Neural progenitor cell (in vitro differentiated cells): ENCODE results near the gene HOXC5. TPM values are rescaled to one million over a fixed set of nuclear protein-coding genes. Genes with fewer than 3 reads are reported as not detected.
A peak's percentile ranks its signal among the peaks of the same experiment; 100 is the strongest.

ENCODE experiments used
- DNase-seq: peaks from one replicate; pipeline ENCODE4 v3.0.0-alpha.2; 2016; ENCODE audit warnings: low spot score
- H2AFZ ChIP-seq: fragments of 200-600 bp; sonication (generic); replicated peaks from 2 replicates; pipeline ENCODE4 v1.6.1; 2016; ENCODE audit warnings: antibody characterized with exemption
- H3F3A ChIP-seq: fragments of 200-600 bp; sonication (generic); 2 replicates; pipeline ENCODE4 v1.6.1; 2016; ENCODE audit warnings: antibody characterized with exemption, low read depth
- H3K27ac ChIP-seq: fragments of 200-600 bp; sonication (generic); 2 replicates; pipeline ENCODE4 v1.5.1; 2016; ENCODE audit warnings: mild to moderate bottlenecking
- H3K27me3 ChIP-seq: fragments of 200-600 bp; sonication (generic); 2 replicates; pipeline ENCODE4 v1.6.1; 2016; ENCODE audit warnings: mild to moderate bottlenecking, moderate library complexity
- H3K36me3 ChIP-seq: fragments of 200-600 bp; sonication (generic); 2 replicates; pipeline ENCODE4 v1.5.1; 2016
- H3K4me1 ChIP-seq: fragments of 200-600 bp; sonication (generic); 2 replicates; pipeline ENCODE4 v1.6.1; 2016; ENCODE audit warnings: mixed run types
- H3K4me2 ChIP-seq: fragments of 200-600 bp; sonication (generic); 2 replicates; pipeline ENCODE4 v1.6.1; 2016
- H3K4me3 ChIP-seq: fragments of 200-600 bp; sonication (generic); 2 replicates; pipeline ENCODE4 v1.5.1; 2016
- H3K79me2 ChIP-seq: fragments of 200-600 bp; sonication (generic); 2 replicates; pipeline ENCODE4 v1.6.1; 2016; ENCODE audit warnings: low read depth
- H3K9ac ChIP-seq: fragments of 200-600 bp; sonication (generic); 2 replicates; pipeline ENCODE4 v1.6.1; 2016
- H3K9me3 ChIP-seq: fragments of 200-600 bp; sonication (generic); 2 replicates; pipeline ENCODE4 v1.5.1; 2016; ENCODE audit warnings: low read depth
- H4K20me1 ChIP-seq: fragments of 200-600 bp; sonication (generic); 2 replicates; pipeline ENCODE4 v1.6.1; 2016; ENCODE audit warnings: low read depth
- H3K27ac Mint-ChIP-seq: 3 replicates; pipeline ENCODE4 v1.8.0; 2021; ENCODE audit warnings: mixed read lengths
- H3K27me3 Mint-ChIP-seq: 2 replicates; pipeline ENCODE4 v1.8.0; 2022; ENCODE audit warnings: low read depth, mild to moderate bottlenecking, inconsistent platforms, moderate library complexity, mixed read lengths; ENCODE audit not compliant: insufficient read depth
- H3K36me3 Mint-ChIP-seq: 3 replicates; pipeline ENCODE4 v1.8.0; 2021; ENCODE audit warnings: mixed read lengths
- H3K4me1 Mint-ChIP-seq: 3 replicates; pipeline ENCODE4 v1.8.0; 2021; ENCODE audit warnings: mixed read lengths
- H3K4me3 Mint-ChIP-seq: 3 replicates; pipeline ENCODE4 v1.8.0; 2021; ENCODE audit warnings: mild to moderate bottlenecking, moderate library complexity, mixed read lengths
- H3K9me3 Mint-ChIP-seq: 3 replicates; pipeline ENCODE4 v1.8.0; 2020; ENCODE audit warnings: mixed read lengths
- CTCF ChIP-seq: fragments of 200-600 bp; sonication (generic); IDR thresholded peaks from 2 replicates; pipeline ENCODE4 v1.5.1; 2017; ENCODE audit warnings: antibody characterized with exemption, mild to moderate bottlenecking
- EZH2 ChIP-seq: fragments of 200-600 bp; sonication (generic); IDR thresholded peaks from 2 replicates; pipeline ENCODE4 v1.6.1; 2017; ENCODE audit warnings: antibody characterized with exemption, mild to moderate bottlenecking, moderate library complexity
- EZH2phosphoT487 ChIP-seq: fragments of 200-600 bp; sonication (generic); IDR thresholded peaks from 2 replicates; pipeline ENCODE4 v1.6.1; 2017; ENCODE audit warnings: antibody characterized with exemption
- total RNA-seq: library from RNA; depleted of rRNA; stranded (reverse); fragments of >200 nt; gene quantifications from 2 replicates; pipeline ENCODE4 v1.2.3, GENCODE V29; 2015; ENCODE audit warnings: low replicate concordance

HOXC5 gene
- total RNA-seq, 1 donor from 2014 or later = not detected

DNA sequence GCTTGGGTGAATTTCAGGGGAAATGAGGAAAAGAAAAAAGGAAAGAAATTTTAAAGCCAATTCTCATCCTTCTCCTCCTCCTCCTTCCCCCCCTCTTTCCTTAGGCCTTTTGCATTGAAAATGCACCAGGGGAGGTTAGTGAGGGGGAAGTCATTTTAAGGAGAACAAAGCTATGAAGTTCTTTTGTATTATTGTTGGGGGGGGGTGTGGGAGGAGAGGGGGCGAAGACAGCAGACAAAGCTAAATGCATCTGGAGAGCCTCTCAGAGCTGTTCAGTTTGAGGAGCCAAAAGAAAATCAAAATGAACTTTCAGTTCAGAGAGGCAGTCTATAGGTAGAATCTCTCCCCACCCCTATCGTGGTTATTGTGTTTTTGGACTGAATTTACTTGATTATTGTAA, 22.7 kb downstream of the HOXC5 start:
- H3K4me2 ChIP-seq = no peak overlapping the region

GRCh38 chr12:54056110-54056509, 23.3 kb downstream of the HOXC5 start:
- Histone ChIP-seq H3K9me3 (no peaks in the 10 kb centered on the region), H3K79me2 (no peaks in the 10 kb centered on the region), H3K27ac (no peak overlapping the region), H3K9ac (no peak overlapping the region), H3K4me1 (peaks cover 7% of the 10 kb centered on the region), H3F3A (no peaks in the 10 kb centered on the region), H3K27me3 (peaks cover 100% of the 10 kb centered on the region), H3K36me3 (no peaks in the 10 kb centered on the region), H3K4me2 (no peak overlapping the region), H2AFZ (no peak overlapping the region), H3K4me3 (no peak overlapping the region), H4K20me1 (peaks cover 65% of the 10 kb centered on the region)
- H3K9me3 Mint-ChIP-seq = peaks cover 2% of the 10 kb centered on the region
- no peak overlapping the region for H3K27ac Mint-ChIP-seq
- H3K4me3 Mint-ChIP-seq = no peak overlapping the region
- TF ChIP-seq CTCF (no peak), EZH2phosphoT487 (no peak), EZH2 (peak; percentile 63)
- no peaks in the 10 kb centered on the region for H3K4me1 Mint-ChIP-seq
- DNase-seq = no peak
- peaks cover 90% of the 10 kb centered on the region for H3K27me3 Mint-ChIP-seq
- no peaks in the 10 kb centered on the region for H3K36me3 Mint-ChIP-seq

More for the DNA sequence above, 22.7 kb downstream of the HOXC5 start:
- H3K27me3 Mint-ChIP-seq = peaks cover 90% of the 10 kb centered on the region
- H3K36me3 Mint-ChIP-seq = no peaks in the 10 kb centered on the region
- Histone ChIP-seq H4K20me1 (peaks cover 65% of the 10 kb centered on the region), H3K79me2 (no peaks in the 10 kb centered on the region), H3K27ac (no peak overlapping the region), H3K36me3 (no peaks in the 10 kb centered on the region), H3K9me3 (no peaks in the 10 kb centered on the region), H2AFZ (no peak overlapping the region), H3K4me1 (peaks cover 7% of the 10 kb centered on the region), H3F3A (no peaks in the 10 kb centered on the region), H3K27me3 (peaks cover 100% of the 10 kb centered on the region), H3K4me3 (no peak overlapping the region), H3K9ac (no peak overlapping the region)
- no peak overlapping the region for H3K27ac Mint-ChIP-seq
- TF ChIP-seq EZH2 = no peak
- TF ChIP-seq EZH2phosphoT487 = no peak
- no peak for TF ChIP-seq CTCF
- H3K4me3 Mint-ChIP-seq = no peak overlapping the region
- H3K4me1 Mint-ChIP-seq = no peaks in the 10 kb centered on the region
- H3K9me3 Mint-ChIP-seq = peaks cover 2% of the 10 kb centered on the region
- DNase-seq = no peak

DNA sequence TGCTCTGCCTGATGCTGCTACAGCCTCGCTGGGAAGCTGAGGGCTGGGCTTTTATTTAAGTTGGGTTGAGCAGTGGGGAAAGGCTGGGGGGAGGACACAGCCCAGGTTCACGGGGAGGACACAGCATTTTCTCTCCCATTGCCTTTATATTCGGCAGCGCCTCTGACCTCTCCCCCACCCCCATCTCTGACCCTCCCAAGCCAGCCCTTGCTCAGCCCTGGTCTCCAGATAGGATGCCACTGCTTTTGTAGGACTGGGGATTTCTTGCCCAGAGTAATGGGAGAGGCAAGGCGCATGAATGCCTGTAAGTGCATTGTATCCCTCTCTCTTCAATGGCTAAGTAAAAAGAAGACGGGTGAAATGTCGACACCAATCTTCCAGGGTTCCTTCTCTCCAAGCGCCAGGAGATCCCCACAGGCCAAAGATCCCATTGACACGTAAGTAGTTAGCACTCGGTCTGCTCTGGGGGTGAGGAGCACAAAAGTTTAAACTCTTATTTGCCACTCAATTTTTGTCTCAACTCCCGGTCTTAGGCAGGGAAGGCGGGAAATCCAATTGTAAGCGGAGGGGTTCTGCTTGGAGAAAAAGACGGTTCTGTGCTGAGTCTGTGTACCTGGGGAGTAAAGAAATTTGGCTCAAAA, 25.4 kb downstream of the HOXC5 start:
- no peak overlapping the region for H3K9ac ChIP-seq
- Mint-ChIP-seq H3K36me3 (no peaks in the 10 kb centered on the region), H3K4me3 (no peak overlapping the region), H3K27me3 (peaks cover 92% of the 10 kb centered on the region), H3K9me3 (peaks cover 2% of the 10 kb centered on the region), H3K4me1 (no peaks in the 10 kb centered on the region), H3K27ac (no peak overlapping the region)
- H3F3A ChIP-seq = no peaks in the 10 kb centered on the region
- H3K79me2 ChIP-seq = no peaks in the 10 kb centered on the region
- peaks cover 7% of the 10 kb centered on the region for H3K4me1 ChIP-seq
- no peaks in the 10 kb centered on the region for H3K9me3 ChIP-seq
- H2AFZ ChIP-seq = no peak overlapping the region
- no peak for DNase-seq
- TF ChIP-seq EZH2 (peak; percentile 54), EZH2phosphoT487 (no peak)
- no peak overlapping the region for H3K4me3 ChIP-seq
- no peak overlapping the region for H3K27ac ChIP-seq
- H4K20me1 ChIP-seq = peaks cover 46% of the 10 kb centered on the region
- H3K4me2 ChIP-seq = no peak overlapping the region
- peaks cover 100% of the 10 kb centered on the region for H3K27me3 ChIP-seq
- no peaks in the 10 kb centered on the region for H3K36me3 ChIP-seq

DNA sequence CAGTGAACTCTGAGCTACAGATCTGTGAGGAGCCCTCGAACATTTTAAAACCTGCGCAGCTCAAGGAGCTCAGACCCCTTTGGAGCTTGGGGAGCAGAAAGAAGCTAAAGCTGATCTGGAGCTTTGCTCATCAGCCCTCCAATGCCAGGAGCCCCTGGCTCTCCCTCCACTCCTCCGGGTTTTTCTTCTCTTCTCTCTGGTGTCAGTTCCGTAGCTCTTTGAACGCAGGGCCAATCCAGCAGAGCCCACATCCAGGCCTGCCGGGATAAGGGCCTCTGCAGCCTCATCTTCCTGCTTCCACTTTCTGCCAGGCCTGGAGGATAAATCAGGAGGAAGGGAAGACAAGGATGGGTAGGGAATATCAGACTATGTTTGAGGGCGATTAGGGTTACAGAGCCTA, 26.8 kb downstream of the HOXC5 start:
- Mint-ChIP-seq H3K4me1 (no peaks in the 10 kb centered on the region), H3K36me3 (no peaks in the 10 kb centered on the region), H3K27me3 (peaks cover 92% of the 10 kb centered on the region), H3K9me3 (peaks cover 2% of the 10 kb centered on the region), H3K27ac (no peak overlapping the region), H3K4me3 (no peak overlapping the region)
- no peak overlapping the region for H3K9ac ChIP-seq
- TF ChIP-seq EZH2 = peak; percentile 53
- no peak for TF ChIP-seq CTCF
- TF ChIP-seq EZH2phosphoT487 = no peak
- no peak overlapping the region for H3K4me2 ChIP-seq
- H3K79me2 ChIP-seq = no peaks in the 10 kb centered on the region
- H3K27me3 ChIP-seq = peaks cover 100% of the 10 kb centered on the region
- H3K9me3 ChIP-seq = no peaks in the 10 kb centered on the region
- no peak overlapping the region for H3K4me3 ChIP-seq
- H3K36me3 ChIP-seq = no peaks in the 10 kb centered on the region
- no peak overlapping the region for H3K27ac ChIP-seq
- H3K4me1 ChIP-seq = peaks cover 7% of the 10 kb centered on the region
- DNase-seq = no peak
- peaks cover 33% of the 10 kb centered on the region for H4K20me1 ChIP-seq
- H3F3A ChIP-seq = no peaks in the 10 kb centered on the region
- H2AFZ ChIP-seq = no peak overlapping the region
